GM10266 (cell line): ENCODE measurements around the gene MANSC1.

Source experiments
- DNase-seq: peaks from one replicate; pipeline ENCODE4 v3.0.0; 2012; ENCODE audit errors: extremely low spot score
- CTCF ChIP-seq: IDR thresholded peaks from 2 replicates; pipeline ENCODE4 v1.5.1; 2012; ENCODE audit warnings: mild to moderate bottlenecking, low read depth; ENCODE audit not compliant: control insufficient read depth, insufficient read depth; ENCODE audit errors: missing control alignments

Gene MANSC1

GRCh38 chr12:12392413-12392812 is 42.4 kb upstream of the MANSC1 start:
- no peak for DNase-seq
- no peak for TF ChIP-seq CTCF

GRCh38 chr12:12387501-12387900 is 37.5 kb upstream of the MANSC1 start:
- DNase-seq, result no peak
- TF ChIP-seq CTCF, result no peak

GRCh38 chr12:12384571-12385340 is 34.7 kb upstream of the MANSC1 start:
- peak; percentile 13 for DNase-seq
- TF ChIP-seq CTCF, result no peak

- no peak for TF ChIP-seq CTCF
- DNase-seq, result no peak
These were observed 31.9 kb upstream of the MANSC1 start for GRCh38 chr12:12381982-12382381.

GRCh38 chr12:12380949-12381593 is 31.0 kb upstream of the MANSC1 start:
- no peak for TF ChIP-seq CTCF
- no peak for DNase-seq

GRCh38 chr12:12379831-12380730 is 30.0 kb upstream of the MANSC1 start:
- no peak for TF ChIP-seq CTCF
- no peak for DNase-seq
